Right kidney (tissue), 9 donors: ENCODE data around the gene TTC5.
"Not testable (repeated sequence)": the region's sequence is repeated elsewhere in the genome, so short reads cannot be mapped to it uniquely, and the experiment has no call there.

ENCODE experiments used
- DNase-seq: peaks from one replicate; pipeline ENCODE4 v3.0.0-alpha.2; 2016
- long read RNA-seq, 8 donors: transcript quantifications; one replicate each; lab custom pipeline, GENCODE V29; 2026

Gene TTC5, protein sequence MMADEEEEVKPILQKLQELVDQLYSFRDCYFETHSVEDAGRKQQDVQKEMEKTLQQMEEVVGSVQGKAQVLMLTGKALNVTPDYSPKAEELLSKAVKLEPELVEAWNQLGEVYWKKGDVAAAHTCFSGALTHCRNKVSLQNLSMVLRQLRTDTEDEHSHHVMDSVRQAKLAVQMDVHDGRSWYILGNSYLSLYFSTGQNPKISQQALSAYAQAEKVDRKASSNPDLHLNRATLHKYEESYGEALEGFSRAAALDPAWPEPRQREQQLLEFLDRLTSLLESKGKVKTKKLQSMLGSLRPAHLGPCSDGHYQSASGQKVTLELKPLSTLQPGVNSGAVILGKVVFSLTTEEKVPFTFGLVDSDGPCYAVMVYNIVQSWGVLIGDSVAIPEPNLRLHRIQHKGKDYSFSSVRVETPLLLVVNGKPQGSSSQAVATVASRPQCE
- long read RNA-seq, donor 1, full-length matches to known transcripts: 8 of 8 reads
- long read RNA-seq, donor 1, partial matches to known transcripts: 0 of 8 reads
- long read RNA-seq, donor 1, other reads (novel, unspliced or antisense): 0 of 8 reads
- long read RNA-seq, donor 2, full-length matches to known transcripts: 5 of 11 reads
- long read RNA-seq, donor 2, partial matches to known transcripts: 6 of 11 reads
- long read RNA-seq, donor 2, other reads (novel, unspliced or antisense): 0 of 11 reads
- long read RNA-seq, donor 3, full-length matches to known transcripts: 2 of 2 reads
- long read RNA-seq, donor 3, partial matches to known transcripts: 0 of 2 reads
- long read RNA-seq, donor 3, other reads (novel, unspliced or antisense): 0 of 2 reads
- long read RNA-seq, donor 4, full-length matches to known transcripts: 5 of 11 reads
- long read RNA-seq, donor 4, partial matches to known transcripts: 6 of 11 reads
- long read RNA-seq, donor 4, other reads (novel, unspliced or antisense): 0 of 11 reads
- long read RNA-seq, donor 5, full-length matches to known transcripts: 10 of 22 reads
- long read RNA-seq, donor 5, partial matches to known transcripts: 12 of 22 reads
- long read RNA-seq, donor 5, other reads (novel, unspliced or antisense): 0 of 22 reads
- long read RNA-seq, donor 6, full-length matches to known transcripts: 9 of 9 reads
- long read RNA-seq, donor 6, partial matches to known transcripts: 0 of 9 reads
- long read RNA-seq, donor 6, other reads (novel, unspliced or antisense): 0 of 9 reads
- long read RNA-seq, donor 7: 0 reads
- long read RNA-seq, donor 8, full-length matches to known transcripts: 4 of 4 reads
- long read RNA-seq, donor 8, partial matches to known transcripts: 0 of 4 reads
- long read RNA-seq, donor 8, other reads (novel, unspliced or antisense): 0 of 4 reads

DNA sequence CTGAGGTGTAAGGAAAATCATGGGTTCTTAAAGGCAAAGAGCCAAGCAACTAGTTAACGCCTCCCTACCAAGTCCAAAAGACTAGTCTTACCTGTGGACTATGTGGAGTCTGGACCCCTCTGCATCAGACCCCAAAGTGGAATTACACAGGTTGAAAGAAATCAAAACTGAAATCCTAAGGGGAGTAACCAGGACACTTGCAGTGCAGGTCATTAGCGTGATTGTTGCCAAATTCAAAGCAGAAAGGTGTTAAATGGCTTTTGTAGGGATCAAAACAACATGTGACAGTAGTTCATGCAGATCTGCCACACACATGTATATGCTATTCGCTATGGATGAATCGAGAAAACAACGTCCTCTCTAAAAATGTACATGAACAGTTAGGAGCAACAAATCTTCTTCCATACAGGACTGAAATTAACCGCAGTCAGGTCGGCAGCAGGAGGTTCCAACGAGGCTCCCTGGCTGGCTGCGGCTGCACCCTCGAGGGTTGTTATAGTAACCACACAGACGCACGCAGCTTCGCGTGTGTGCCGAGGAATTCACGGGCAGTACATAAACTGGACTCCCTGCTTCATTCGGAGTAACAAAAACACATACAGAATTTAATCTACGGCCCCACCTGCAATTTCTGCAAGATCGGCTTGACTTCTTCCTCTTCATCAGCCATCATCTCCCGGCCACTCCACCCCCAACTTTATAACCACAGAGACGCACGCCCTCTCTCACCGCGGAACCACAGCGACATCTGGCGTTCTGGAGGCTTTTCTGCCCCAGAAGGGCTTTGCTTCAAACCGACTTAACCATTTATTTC lies at the start of gene TTC5:
TTC5 (minus strand) TSS at position 687 of the 814 bp plus-strand sequence; CDS start at position 673, 14 bp downstream.
- DNase-seq: peak; percentile 88

DNA sequence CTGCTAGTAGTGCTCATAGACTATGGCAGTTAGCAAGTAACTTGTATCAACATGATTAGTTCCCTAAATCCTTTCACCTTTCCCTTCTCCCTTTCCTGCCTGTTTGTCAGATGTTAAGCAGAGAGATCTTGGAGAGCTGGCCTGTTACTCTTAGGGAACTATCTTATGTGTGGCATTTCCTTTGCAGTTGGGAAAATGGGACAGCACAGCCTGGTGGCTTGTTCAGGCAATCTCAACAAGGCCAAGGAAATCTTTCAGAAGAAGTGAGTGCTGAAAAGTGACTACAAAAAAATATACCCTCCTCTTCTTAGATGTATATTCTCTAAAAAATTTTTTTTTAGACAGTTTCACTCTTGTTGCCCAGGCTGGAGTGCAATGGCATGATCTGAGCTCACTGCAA lies 45.1 kb upstream of the TTC5 start:
- DNase-seq: no peak

DNA sequence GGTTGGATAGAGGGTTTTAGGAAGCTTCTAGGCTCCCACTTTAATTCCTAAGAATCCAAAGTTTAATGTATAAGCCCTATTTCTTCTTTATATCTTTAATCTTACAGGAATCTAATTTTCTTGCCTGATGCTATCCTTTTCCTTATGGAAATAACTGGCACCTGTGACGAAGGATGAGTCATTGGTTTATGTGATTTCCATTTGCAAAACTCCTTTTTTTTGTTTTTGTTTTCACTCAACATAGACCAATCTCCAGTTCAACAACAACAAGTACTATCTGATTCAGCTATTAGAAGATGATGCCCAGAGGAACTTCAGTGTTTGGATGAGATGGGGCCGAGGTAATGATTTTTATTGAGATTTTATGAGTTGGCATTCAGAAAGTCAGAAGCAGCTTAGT lies 44.5 kb upstream of the TTC5 start:
- DNase-seq: no peak

DNA sequence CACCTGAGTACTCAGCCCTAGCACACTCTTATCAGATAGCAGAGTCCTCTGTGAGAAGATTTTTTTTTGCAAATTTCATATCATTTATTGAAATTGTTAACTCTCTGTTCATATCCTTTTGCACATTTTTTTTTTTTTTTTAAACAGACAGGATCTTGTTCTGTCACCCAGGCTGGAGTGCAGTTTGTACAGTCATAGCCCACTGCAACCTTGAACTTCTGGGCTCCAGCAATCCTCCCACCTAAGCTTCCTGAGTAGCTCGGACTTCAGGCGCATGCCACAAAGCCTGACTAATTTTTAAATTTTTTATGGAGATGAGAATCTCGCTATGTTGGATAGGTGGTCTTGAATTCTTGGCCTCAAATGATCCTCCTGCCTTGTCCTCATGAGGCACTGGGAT lies 42.0 kb upstream of the TTC5 start:
- no peak for DNase-seq

DNA sequence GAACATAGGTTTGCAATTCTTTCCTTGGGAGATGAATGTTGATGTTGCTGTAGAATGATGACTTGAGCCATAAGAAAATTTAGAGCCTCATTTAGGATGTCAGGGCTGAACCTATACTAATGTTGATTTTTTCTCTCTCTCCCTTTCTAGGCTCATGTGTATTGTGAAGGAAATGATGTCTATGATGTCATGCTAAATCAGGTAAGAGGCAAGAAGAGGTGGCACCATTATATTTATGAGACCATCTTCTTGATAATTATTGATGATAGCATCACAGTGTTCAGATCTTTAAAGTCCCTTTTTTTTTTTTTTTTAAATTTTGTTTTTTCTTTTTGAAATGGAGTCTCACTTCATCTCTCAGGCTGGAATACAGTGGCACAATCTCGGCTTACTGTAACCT lies 41.0 kb upstream of the TTC5 start:
- DNase-seq: no peak

DNA sequence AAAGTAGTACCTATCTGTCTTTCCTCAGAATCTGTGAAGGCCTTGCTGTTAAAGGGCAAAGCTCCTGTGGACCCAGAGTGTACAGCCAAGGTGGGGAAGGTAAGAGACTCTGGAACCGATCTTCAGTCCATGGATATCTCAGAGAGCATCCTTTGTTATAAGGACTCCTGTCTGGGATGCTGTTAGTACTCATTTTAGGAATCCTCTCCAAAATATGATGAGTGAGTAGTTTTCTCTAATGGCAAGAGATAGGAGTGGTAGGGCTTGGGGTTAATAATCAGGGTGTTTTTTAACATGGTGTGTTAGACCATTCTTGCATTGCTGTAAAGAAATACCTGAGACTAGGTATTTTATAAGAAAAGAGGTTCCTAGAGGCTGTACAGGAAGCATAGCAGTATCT lies 39.6 kb upstream of the TTC5 start:
- DNase-seq: no peak

DNA sequence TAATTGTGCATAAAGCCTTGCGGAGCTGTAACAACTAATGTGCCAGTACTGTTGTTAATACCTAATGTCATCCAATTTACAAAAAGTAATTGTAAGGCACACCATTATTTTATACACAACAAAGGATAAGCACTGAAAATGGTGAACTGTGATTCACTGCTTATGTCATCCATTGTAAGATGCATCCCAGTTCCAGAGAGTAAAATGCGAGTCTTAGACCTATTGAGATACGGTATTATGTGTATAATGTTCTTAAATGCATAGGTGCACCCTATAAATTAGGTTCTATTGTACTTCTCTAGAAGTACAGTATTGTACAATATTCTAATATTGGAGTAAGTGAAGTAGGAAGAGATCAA lies 38.1 kb upstream of the TTC5 start:
- no peak for DNase-seq

DNA sequence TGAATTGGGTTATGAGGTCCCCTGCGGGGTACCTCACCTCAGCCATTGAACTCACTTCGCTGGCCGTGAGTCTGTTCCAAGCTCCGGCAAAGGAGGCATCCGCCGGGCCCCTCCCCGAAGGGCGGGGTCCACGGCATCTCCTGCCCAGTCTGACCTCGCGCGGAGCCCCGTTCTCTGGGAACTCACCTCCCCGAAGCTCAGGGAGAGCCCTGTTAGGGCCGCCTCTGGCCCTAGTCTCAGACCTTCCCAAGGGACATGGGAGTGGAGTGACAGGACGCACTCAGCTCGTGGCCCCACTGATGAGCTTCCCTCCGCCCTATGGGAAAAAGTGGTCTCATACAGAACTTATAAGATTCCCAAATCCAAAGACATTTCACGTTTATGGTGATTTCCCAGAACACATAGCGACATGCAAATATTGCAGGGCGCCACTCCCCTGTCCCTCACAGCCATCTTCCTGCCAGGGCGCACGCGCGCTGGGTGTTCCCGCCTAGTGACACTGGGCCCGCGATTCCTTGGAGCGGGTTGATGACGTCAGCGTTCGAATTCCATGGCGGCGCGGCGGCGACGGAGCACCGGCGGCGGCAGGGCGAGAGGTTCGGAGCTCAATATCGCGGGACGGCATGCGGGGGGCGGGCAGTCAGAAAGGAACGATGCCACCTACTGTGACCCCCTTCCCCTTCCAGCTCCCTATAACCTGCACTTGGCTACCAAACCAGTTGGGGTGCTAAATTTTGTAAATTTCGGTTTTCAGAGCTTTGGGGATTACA lies 37.5 kb upstream of the TTC5 start, which contains the start of gene PARP2:
PARP2 (plus strand) TSS at position 544 of the 770 bp plus-strand sequence; CDS start at position 551, 7 bp downstream.
- DNase-seq: peak; percentile 98

DNA sequence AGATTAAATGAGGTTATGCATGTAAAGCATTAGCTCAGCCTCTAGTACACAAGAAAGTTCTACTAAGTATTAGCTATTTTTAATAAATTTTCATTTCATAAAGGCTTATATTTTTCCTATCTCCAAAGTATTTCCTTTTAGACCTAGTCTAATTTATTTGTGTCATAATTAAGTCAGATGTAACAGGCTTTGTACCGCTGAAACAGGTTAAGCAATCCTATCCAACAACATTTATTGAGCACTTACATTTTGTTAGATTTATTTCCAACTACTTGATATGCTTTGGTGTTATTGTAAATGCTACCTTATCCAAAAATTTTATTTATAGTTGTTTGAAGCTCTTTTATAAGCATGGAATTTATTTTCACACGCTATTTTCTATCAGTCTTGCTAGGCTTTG lies 35.9 kb upstream of the TTC5 start:
- DNase-seq: no peak

DNA sequence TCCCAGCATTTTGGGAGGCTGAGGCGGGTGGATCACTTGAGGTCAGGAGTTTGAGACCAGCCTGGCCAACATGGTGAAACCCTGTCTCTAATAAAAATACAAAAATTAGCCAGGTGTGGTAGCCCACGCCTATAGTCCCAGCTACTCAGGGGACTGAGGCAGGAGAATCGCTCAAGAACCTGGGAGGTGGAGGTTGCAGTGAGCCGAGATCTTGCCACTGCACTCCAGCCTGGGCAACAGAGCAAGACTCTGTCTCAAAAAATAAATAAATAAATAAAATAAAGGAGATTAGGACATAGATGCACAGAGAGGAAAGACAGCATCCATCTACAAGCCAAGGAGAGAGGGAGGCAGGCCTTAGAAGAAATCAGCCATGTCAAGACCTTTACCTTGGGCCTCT lies 35.3 kb upstream of the TTC5 start:
- not testable (repeated sequence) for DNase-seq

DNA sequence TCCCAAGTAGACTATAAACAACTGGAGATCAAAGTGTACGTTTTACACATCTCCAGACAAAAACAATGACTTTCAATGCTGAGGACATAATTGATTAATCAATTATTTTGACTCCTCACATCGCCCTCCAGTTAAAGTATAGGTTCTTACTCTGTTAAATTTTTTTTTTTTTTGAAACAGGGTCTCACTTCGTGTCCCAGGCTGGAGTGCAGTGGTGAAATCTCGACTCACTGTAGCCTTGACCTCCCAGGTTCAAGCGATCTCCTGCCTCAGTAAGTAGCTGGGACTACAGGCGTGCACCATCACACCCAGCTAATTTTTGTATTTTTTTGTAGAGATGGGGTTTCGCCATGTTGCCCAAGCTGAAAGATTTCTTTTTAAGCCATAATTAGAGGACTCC lies 28.3 kb upstream of the TTC5 start:
- no peak for DNase-seq

DNA sequence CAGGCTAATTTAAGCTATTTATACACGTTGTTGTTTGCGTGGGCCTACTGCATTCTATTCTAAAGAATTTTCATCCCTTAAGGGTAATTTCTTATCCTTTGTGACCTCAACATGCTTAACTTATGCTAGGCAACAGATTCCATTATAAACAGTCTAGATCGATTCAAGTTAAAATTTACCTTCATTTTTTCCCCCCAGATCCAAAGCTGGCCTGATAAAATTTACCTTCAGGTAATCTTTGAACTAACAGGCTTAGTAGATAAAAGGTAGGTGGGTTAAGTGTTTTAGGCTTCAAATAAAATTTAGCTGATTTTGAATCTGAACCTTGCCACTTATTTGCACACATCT lies 27.7 kb upstream of the TTC5 start:
- DNase-seq: no peak

DNA sequence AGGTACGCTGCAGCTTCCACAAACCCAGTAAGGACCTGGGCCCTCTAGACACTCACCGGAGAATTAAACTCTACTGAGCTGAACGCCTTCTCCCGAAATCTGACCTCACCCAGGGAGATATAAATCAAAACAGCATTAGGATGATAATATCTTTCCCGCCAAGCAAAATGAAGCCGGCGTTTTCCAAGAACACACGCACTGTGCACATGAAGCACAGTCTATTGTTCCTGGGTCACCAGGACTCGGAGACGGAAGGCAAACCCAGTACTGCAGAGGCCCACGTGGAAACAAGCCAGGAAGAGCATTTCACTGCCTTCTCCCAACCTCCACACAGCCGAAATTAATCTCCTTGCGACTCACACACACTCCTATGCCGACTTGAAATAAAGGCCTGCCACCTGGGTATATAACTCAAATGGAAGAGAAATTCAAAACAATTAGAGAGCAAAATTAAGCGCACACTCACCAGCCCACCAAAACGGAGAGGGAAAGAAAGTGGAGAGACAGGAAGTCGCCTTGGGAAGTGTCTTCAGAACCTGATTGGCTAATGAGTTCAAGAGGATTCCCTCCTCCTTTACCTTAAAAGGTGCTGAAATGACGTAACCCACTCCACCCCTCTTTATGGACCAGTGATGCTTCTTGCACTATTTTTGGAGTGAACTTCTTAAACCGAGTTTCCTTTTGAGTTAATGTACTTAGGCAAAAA lies 27.2 kb upstream of the TTC5 start, which contains the start of gene CCNB1IP1:
CCNB1IP1 (minus strand) TSS at position 492 of the 706 bp plus-strand sequence. CDS start 16,756 bp downstream, outside the sequence.
- DNase-seq: peak; percentile 86

DNA sequence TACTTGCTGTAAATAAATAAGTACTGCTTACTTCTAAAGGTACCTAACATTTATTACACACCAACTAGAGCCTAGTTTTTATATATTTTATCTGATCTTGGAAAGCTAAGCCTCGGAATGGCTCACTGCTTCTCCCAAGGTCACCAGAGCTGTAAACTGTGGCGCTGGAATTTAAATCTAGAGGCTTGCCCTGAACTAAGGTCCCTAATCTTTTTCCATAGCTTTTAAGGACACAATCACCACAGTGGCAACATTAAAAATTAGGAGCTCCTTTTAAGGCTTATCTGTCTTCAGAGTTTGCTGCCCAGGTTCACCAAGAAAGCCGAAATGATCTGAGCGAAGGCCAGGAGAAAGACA lies 26.7 kb upstream of the TTC5 start:
- DNase-seq: no peak

DNA sequence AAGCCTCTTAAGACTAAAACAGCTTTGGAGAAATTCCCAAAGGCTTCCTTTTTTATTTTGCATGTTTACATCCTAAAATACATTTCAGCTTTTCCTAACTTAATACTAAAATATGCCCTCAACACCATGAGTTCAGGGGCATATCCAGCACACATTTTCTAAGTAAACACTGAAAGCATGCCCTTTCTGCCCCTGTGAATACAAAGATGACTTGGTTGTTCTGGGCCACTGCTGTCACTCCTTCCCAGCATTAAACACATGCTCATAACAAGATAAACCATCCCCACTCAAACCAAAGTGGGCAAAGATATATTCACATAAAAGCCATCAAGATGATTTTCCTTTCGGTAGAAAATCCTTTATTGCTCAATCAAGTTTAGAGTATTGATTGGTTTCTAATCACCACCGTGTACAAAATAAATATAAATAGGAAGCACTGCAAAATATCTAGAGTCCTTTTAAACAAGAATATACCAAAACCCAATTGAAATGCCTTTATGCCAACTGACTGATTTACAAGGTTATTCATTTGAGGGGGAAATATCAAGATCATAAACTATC lies 25.4 kb upstream of the TTC5 start:
- no peak for DNase-seq

DNA sequence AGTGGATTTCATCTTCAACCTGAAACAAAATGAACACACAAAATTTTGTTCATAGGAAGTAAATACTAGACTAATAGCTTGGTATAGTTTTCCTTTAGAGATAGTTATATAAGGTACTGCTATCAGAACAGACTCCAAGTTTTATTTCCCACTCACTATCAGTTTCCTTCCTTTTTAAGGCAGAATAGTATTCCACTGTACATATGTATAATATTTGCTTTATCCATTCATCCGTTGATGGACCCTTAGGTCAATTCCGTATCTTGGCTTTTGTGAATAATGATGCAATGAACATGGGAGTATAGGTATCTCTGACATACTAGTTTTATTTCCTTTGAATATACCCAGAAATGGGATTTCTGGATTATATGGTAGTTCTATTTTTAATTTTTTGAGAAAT lies 23.6 kb upstream of the TTC5 start:
- DNase-seq: no peak

DNA sequence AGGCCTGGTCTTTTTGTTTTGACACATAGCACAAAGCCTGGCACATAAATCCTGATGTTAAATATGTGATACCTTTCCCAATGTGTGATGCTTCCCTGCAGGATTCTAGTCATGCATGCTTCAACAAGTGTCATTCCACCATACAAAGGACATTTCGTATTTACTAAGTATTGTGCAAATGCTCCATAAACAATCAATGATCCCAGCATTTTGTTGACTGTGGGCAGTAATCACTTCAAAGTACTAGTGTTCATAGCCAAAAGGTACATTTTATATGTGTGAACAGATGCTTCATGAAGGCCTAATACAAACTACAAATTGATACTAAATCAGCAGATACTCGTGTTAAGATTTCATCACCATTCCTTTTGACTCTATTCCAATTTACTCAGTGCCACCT lies 23.0 kb upstream of the TTC5 start:
- no peak for DNase-seq

DNA sequence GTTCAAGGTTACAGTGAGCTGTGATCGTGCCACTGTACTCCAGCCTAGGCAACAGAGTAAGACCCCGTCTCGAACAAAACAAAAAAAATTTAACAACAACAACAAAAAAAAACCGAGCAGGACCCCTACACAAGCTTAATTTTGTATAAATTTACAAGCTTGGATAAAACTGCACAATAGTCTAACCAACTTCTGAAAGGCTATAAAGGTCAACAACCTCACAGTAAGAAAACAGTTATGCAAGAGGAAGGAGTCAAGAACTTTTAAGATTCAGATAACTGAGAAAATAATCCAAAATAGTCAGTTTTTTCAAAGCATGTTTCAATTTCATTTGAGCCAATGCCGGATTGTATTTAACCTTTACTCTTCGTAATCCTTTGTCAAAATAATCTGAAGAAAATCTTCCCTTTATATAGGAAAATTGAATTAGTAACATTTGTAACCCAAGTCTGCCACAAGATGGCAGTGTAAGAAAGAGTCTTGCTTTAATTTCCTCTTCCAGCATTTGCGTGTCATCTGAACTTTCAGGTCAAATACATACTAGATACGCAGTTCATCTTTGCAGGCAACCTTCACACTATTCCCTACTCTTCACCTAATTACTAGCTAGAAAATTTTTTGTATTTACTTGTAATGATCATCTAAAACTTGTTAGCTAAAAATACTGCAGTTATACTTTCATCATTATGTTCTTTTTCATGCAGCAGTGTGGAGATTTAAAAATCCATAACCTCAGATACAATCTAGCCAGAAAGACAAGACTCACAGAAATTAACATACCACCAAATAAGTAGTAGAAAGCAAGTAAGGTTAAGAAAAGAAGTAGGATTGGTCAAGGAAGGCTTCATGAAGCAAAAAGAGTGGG lies 21.5 kb upstream of the TTC5 start:
- DNase-seq: no peak

DNA sequence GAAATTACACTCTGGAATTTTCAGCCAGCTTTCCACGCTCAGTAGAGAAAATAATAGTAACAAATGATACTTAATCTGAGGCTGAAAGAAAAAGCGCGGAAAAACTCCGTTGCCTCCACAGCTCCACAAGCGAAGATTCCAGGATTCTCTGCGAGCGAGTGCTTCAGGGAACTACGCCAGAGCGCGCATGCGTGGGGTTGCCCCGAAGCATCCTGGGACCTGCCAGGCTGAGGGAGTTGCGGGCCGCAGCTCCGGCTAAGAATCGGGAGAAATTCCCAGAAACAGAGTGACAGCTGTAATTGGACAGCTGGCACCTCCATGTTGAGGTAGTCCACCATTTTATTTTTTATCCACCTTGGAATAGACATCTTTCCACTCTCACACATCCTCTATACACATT lies 12.0 kb upstream of the TTC5 start:
- DNase-seq: no peak
